ENCODE data around the gene DUSP8.
"Not testable (repeated sequence)": the region's sequence is repeated elsewhere in the genome, so short reads cannot be mapped to it uniquely, and the experiment has no call there.

DUSP8 gene

GRCh38 chr11:1572197-1573076 is at the start of gene DUSP8:
Gene DUSP8 (minus strand): TSS chr11:1572271. CDS start chr11:1565826, 6,445 bp downstream.
- peak; percentile 99 for DNase-seq

- no peak for DNase-seq
Measured at GRCh38 chr11:1619449-1619848, 47.4 kb upstream of the DUSP8 start.

- DNase-seq, result no peak
Measured at GRCh38 chr11:1618231-1618630, 46.2 kb upstream of the DUSP8 start.

- no peak for DNase-seq
Measured at GRCh38 chr11:1608363-1608762, 36.3 kb upstream of the DUSP8 start, which contains the start of gene KRTAP5-3. Gene KRTAP5-3 (minus strand): TSS chr11:1608463. CDS start chr11:1608385, 78 bp downstream.

- not testable (repeated sequence) for DNase-seq
Measured at GRCh38 chr11:1607901-1608300, 35.8 kb upstream of the DUSP8 start.

GRCh38 chr11:1607156-1607845 is 35.2 kb upstream of the DUSP8 start:
- DNase-seq, result not testable (repeated sequence)

- not testable (repeated sequence) for DNase-seq
Measured at GRCh38 chr11:1605923-1606322, 33.9 kb upstream of the DUSP8 start.

GRCh38 chr11:1604711-1605110 is 32.6 kb upstream of the DUSP8 start:
- no peak for DNase-seq

GRCh38 chr11:1604181-1604580 is 32.1 kb upstream of the DUSP8 start:
- DNase-seq, result no peak

GRCh38 chr11:1603629-1604028 is 31.6 kb upstream of the DUSP8 start:
- no peak for DNase-seq

- not testable (repeated sequence) for DNase-seq
Measured at GRCh38 chr11:1601663-1602062, 29.6 kb upstream of the DUSP8 start.

GRCh38 chr11:1600626-1601025 is 28.6 kb upstream of the DUSP8 start:
- no peak for DNase-seq

- DNase-seq, result no peak
Measured at GRCh38 chr11:1598816-1599215, 26.7 kb upstream of the DUSP8 start.

GRCh38 chr11:1598406-1598805 is 26.3 kb upstream of the DUSP8 start:
- DNase-seq, result not testable (repeated sequence)

- no peak for DNase-seq
Measured at GRCh38 chr11:1597994-1598380, 25.9 kb upstream of the DUSP8 start, which contains the start of gene KRTAP5-2. Gene KRTAP5-2 (minus strand): TSS chr11:1598294. CDS start chr11:1598250, 44 bp downstream.

- no peak for DNase-seq
Measured at GRCh38 chr11:1597331-1597993, 25.4 kb upstream of the DUSP8 start.

- not testable (repeated sequence) for DNase-seq
Measured at GRCh38 chr11:1596576-1597121, 24.6 kb upstream of the DUSP8 start.

GRCh38 chr11:1595994-1596575 is 24.0 kb upstream of the DUSP8 start:
- not testable (repeated sequence) for DNase-seq

- no peak for DNase-seq
Measured at GRCh38 chr11:1592628-1593027, 20.6 kb upstream of the DUSP8 start.

GRCh38 chr11:1589996-1590395 is 17.9 kb upstream of the DUSP8 start:
- DNase-seq, result no peak

GRCh38 chr11:1589191-1589963 is 17.3 kb upstream of the DUSP8 start:
- not testable (repeated sequence) for DNase-seq

GRCh38 chr11:1586699-1587098 is 14.6 kb upstream of the DUSP8 start:
- DNase-seq, result no peak
